Stimulated activated CD4-positive, alpha-beta T cell treated with anti-CD3 and anti-CD28 coated beads, Interleukin-4, amount 100 ng/mL, for 1 hour (primary cell): ENCODE results near the gene PPME1.

Experiments
- DNase-seq: peaks from one replicate; pipeline ENCODE4 v3.0.0-alpha.2; 2020

The PPME1 gene

GRCh38 chr11:74283580-74284180 is 112.6 kb downstream of the PPME1 start:
- DNase-seq, result no peak

- DNase-seq, result no peak
Observed at GRCh38 chr11:74284466-74284865, 113.4 kb downstream of the PPME1 start.

GRCh38 chr11:74288161-74288560 is 117.1 kb downstream of the PPME1 start:
- DNase-seq, result no peak

GRCh38 chr11:74288911-74289310 is 117.8 kb downstream of the PPME1 start:
- DNase-seq, result no peak

GRCh38 chr11:74297484-74297883 is 126.4 kb downstream of the PPME1 start:
- DNase-seq, result no peak

GRCh38 chr11:74299015-74299414 is 127.9 kb downstream of the PPME1 start:
- no peak for DNase-seq
